ENCODE results near the gene LTA.

Gene LTA, protein sequence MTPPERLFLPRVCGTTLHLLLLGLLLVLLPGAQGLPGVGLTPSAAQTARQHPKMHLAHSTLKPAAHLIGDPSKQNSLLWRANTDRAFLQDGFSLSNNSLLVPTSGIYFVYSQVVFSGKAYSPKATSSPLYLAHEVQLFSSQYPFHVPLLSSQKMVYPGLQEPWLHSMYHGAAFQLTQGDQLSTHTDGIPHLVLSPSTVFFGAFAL

DNA sequence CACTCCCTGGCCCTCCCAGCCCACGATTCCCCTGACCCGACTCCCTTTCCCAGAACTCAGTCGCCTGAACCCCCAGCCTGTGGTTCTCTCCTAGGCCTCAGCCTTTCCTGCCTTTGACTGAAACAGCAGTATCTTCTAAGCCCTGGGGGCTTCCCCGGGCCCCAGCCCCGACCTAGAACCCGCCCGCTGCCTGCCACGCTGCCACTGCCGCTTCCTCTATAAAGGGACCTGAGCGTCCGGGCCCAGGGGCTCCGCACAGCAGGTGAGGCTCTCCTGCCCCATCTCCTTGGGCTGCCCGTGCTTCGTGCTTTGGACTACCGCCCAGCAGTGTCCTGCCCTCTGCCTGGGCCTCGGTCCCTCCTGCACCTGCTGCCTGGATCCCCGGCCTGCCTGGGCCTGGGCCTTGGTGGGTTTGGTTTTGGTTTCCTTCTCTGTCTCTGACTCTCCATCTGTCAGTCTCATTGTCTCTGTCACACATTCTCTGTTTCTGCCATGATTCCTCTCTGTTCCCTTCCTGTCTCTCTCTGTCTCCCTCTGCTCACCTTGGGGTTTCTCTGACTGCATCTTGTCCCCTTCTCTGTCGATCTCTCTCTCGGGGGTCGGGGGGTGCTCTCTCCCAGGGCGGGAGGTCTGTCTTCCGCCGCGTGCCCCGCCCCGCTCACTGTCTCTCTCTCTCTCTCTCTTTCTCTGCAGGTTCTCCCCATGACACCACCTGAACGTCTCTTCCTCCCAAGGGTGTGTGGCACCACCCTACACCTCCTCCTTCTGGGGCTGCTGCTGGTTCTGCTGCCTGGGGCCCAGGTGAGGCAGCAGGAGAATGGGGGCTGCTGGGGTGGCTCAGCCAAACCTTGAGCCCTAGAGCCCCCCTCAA, at the start of gene LTA:
LTA (plus strand) TSS at position 249 of the 871 bp plus-strand sequence; CDS start at position 703, 454 bp downstream.
- DNase-seq (ENCODE audit: low spot score): no peak

DNA sequence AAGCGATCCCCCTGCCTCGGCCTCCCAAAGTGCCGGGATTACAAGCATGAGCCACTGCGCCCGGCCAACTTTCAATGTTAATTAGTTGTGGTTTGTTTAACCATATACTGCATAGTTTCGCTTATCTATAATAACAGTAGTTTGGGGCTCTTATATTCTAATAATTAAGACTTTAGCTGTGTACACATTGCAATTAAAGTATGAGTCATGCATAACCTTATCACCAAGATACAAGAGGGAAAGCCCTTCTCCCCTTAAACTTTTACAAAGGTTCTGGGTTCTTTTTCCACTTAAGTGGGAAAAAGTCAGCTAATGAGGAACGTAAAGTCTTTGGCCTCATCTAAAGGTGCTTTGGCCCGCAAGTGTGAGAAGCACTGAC, 46.5 kb upstream of the LTA start:
- DNase-seq (ENCODE audit: low spot score): no peak

DNA sequence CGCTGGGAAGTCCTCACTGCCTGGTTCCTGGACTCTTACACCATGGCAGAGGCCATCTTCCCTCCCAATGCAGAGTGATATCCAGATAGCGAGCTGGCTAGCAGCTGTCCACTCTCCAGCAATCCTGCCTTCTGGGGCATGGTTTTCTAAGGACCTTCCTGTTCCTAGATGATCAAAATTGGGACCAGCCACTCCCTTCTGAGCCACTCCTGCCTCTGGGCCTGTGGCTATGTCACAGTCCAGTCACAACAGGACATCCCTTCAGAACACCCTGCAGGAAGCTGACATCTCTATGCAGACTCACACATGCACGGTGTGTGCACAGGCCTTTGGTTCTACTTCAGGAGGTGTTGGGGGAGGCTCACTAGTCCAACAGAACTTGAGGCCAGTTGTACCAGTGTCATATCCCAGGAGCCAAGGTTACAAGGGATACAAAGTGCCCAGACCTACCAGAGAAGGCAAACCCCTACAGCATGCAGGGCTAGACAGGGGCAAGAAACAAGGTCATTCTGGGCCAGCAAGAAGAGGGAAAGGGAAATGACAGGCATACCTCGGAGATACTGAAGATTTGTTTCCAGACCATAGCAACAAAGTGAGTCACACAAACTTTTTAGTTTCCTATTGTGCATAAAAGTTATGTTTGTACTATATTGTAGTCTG, 46.0 kb upstream of the LTA start:
- no peak for DNase-seq (ENCODE audit: low spot score)

DNA sequence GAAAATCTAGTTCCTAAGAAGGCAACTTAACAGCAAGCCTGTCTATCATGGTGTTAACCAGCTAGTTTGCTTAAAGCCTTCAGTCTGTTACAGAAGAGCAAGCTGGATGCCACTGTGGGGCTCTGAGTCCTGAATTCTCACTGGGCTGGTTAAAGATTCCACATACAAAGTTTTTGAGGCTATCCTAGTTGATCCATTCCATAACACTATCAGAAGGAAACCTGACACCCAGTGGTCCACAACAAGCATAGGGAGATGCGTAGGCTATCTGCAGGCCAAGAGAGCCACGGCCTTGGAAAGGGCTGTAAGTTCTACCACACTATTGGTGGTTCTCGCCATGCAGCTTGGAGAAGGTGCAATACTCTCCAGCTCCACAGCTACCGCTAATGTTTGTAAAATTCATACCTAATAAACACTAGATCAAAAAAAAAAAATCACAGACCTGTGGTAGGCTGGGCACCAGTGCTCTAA, 43.7 kb upstream of the LTA start:
- DNase-seq (ENCODE audit: low spot score): no peak

DNA sequence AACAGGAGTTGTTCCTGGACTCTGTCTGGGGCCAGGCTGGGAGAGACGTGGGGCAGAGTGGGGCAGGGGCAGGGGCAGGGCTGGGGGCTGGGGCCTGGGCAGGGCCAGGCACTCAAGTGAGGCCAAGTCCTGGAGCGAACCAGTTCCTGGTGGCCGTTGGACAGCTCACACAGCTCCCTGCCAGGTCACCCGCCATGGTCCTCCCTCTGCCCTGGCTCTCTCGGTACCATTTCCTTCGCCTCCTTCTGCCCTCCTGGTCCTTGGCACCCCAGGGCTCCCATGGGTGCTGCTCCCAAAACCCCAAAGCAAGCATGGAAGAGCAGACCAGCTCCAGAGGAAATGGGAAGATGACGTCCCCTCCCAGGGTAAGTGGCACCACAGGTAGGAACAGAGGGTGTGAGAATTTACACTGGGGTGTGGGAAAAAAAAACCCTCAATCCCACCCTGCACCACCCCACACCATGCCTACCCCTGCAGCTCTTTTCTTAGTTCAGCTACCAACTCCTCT, 43.2 kb upstream of the LTA start, which contains the start of gene MCCD1:
MCCD1 (plus strand) TSS at position 142 of the 508 bp plus-strand sequence; CDS start at position 195, 53 bp downstream.
- no peak for DNase-seq (ENCODE audit: low spot score)

DNA sequence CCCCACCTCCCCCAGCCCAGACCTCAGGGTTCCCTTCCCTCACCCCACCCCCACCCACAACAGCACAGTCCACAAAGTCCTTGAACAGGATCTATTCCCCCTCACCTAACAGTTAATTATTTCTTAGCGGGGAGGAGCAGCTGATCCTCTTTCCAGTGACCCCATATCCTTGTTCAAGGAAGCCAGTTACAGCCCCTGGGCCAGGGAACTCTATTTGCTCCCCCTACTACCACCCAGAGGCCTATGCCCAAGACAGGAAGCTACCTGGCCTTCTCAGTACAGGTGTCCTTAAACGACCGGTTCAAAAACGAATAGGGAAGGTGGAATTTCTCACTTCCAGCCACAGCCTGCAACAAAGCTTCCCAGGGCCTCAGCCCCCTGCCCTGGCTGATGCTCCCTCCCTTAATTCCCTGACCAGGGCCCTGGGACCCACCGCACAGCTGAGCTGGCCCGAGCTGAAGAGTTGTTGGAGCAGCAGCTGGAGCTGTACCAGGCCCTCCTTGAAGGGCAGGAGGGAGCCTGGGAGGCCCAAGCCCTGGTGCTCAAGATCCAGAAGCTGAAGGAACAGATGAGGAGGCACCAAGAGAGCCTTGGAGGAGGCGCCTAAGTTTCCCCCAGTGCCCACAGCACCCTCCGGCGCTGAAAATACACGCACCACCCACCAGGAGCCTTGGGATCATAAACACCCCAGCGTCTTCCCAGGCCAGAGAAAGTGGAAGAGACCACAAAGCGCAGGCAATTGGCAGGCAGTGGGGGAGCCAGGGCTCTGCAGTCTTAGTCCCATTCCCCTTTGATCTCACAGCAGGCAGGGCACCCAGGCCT, 42.5 kb upstream of the LTA start:
- DNase-seq (ENCODE audit: low spot score): no peak

DNA sequence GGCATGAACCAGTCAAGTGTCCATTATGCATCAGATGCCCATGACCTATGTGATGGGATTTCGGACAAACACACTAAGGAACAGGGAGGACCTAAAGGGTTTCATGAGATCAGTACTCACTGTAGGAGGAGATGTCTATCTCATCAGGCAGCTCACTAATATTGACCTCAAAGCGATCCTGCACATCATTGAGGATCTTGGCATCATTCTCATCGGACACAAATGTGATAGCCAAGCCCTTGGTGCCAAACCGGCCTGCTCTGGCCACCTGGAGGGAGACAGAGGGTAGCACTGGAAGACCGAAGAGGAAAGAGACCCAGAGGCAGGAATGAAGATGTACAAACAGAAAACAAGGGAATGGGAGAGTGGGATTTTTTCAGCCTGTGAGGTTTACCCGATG, 41.4 kb upstream of the LTA start:
- no peak for DNase-seq (ENCODE audit: low spot score)

DNA sequence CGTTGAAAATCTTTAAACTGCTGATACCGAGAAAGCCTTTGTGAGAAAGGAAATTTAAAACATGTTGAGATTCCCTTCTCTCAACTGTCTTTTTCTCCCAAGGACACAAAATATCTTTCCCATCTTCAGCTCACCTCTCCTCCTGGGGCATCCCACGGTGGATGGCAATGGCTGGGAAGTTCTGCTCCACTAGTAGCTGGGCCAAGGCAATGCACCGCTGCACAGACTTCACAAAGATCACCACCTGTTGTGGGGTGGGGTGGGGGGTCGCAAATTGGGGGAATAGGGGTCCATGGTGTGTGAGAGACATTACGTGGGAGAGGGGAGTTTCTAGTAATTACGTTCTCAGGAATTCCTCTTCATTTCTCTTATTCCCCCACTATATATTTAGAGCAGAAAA, 40.9 kb upstream of the LTA start:
- no peak for DNase-seq (ENCODE audit: low spot score)

DNA sequence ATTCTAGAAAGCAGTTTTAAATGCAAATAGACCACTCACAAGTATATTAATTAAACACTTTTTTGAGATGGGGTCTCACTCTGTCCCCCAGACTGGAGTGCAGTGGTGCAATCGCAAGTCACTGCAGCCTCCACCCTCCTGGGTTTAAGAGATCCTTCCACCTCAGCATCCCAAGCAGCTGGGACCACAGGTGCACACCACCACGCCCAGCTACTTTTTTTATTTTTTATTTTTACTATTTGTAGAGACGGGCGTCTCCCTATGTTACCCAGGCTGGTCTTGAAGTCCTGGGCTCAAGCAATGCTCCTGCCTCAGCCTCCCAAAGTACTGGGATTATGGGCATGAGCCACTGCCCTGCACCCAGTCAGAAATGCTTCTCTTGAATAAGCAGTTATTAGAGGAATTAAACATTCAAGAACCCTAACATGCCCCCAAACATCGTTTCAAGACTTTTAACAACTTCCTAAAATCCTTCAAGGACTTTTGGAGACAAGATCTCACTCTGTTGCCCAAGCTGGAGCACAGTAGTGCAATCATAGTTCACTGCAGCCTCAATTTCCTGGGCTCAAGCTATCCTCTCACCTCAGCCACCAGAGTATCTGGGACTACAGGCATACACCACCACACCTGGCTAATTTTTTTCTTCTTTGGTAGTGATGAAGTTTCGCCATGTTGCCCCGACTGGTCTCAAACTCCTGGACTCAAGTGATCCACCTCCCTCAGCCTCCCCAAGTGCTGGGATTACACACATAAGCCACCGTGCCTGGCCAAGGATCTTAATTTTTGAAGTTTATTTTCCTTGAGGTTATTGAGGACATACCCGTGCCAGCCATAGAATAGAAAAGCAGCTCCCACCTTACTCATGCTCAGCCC, 40.1 kb upstream of the LTA start:
- DNase-seq (ENCODE audit: low spot score): no peak

DNA sequence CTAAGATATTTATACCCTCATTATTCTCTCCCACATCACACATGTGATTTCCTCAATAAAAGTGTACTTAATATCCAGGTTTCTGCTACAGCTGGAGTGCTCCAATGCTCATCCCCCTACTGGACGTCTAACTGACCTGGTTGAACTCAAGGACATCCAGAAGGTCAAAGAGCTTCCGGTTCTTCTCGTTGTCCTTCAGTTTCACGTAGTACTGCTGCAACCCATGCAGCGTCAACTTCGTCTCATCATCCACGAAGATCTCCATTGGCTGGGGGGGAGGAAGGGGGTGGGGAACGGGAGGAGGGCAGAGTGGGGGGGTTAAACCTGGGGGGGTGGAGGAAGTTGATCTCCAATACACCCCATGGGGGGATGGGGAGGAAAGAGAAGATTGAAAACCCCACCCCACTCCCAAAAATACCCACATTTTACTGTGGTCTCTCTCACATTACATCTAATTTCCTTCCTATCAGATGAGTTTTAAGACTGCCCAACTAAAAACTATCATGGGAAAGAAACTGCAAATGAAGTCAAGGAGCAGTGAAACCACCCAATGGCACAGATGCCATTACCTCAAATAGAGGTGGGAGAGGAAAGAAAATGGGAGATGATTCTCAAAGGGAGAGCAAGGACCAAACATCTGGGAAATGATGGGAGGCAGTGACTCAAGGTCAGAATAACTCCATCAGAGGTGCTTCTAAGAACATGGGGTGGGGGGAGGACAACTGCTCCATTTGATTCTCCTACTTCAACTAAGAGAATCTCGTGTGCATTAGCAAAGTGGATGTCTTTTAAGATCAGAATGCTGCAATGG, 39.2 kb upstream of the LTA start:
- DNase-seq (ENCODE audit: low spot score): no peak

DNA sequence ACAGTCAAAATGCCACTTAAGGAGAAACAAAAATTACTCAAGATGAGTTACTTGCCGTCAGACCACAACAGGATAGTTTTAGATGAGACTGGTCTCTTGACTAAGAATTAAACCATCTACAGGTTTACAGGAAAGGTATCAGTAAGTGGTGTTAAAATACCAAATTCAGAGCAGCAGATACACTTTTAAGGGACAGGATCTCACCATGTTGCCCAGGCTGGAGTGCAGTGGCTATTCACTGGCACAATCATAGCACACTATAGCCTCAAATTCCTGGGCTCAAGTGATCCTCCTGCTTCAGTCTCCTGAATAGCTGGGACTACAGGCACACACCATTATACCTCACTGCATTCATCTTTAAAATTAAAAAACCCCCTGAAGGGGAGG, 38.6 kb upstream of the LTA start:
- no peak for DNase-seq (ENCODE audit: low spot score)

DNA sequence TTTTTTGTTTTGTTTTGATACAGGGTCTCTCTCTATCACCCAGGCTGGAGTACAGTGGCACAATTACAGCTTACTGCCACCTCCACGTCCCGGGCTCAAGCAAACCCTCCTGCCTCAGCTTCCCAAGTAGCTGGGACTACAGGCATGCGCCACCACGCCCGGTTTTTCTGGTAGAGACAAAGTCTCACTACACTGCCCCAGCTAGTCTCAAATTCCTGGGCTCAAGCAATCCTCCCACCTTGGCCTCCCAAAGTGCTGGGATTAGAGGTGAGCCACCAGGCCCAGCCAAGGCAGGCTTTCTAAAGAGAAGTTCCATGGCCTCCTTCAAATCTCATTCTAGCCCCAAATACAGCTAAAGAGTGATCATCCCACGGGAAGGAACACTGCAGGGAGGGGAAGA, 38.1 kb upstream of the LTA start:
- DNase-seq (ENCODE audit: low spot score): no peak

DNA sequence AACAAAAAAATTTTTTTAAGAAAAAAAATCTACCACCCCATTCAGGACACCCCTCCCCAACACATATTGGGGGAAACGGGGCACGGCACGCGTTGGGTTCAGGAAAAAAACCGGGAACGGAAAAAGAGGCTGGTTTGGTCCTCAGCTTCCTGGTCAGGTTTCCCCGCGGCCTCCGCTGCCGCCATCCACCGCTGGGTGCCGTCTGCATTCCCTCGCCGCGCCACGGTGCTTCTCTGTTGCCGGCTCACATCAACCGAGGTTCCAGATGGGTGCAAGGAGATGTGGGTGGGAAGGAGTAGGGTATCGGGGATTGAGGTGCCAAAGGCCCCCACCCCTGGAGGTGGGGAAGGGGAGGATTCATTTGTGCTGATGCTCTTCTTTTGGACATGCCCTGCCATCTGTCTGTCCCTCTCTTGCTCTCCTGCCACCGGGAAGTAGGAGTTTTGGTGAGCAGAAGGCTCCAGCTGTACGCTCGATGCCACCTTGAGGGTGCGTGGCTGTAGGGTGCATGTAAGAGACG, 37.5 kb upstream of the LTA start:
- DNase-seq (ENCODE audit: low spot score): no peak

DNA sequence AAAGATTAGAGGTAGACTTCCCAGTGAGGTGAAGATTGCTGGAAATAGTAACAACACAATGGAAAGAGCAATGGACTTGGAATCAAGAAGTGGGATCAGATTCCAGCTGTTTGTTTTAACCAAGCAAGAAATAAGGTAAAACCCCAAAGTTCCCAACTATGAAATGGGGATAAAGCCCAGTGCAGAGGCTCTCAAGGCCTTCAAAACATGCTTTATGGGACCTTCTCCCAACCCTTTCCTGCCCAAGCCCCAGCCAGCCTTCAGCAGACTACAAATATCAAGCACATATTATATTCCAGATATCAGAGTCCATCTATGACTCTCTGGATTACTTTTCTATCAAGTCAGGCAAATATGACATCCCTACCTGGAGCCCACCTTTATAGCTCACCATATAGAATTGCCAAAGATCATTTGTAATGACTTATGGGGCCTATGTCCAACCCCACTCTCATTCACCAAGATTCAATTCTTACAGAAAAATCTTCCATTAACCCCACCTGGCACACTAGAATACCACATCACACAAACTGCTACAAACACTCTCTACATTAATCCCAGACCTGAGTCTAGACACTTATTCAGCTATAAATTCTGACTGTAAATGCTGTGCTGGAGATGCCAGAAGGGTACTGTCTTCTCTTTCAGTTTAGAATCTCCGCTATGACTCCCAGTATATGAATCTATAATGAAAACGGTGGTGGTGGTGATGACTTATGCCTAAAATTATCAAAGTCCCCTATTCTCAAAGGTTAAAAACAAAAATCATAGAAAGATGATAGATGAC, 36.4 kb upstream of the LTA start:
- no peak for DNase-seq (ENCODE audit: low spot score)

DNA sequence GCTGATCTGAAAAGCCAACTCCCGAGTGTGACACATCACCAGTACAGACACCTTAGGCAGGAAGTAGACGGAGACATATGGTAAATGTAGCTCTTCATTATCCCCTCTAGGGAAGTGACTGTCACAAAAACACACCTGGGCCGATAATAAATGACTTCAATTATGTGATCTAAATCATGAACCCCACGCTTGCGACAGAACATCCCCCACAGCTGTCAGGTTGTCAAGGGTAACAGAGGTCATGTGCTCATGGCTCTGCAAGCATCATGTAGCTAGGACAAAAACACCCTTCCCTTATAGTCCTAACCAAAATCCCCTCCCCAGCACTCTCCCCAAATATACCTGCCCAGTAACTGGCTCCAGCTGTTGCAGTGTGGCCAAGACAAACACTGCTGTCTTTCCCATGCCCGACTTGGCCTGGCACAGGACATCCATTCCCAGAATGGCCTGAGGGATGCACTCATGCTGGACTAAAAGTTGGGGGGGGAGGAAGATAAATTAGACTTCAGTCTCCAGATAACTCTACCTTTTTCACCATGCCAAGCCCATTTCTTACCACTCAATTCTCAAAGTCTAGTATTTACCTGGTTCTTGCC, 33.2 kb upstream of the LTA start:
- no peak for DNase-seq (ENCODE audit: low spot score)

DNA sequence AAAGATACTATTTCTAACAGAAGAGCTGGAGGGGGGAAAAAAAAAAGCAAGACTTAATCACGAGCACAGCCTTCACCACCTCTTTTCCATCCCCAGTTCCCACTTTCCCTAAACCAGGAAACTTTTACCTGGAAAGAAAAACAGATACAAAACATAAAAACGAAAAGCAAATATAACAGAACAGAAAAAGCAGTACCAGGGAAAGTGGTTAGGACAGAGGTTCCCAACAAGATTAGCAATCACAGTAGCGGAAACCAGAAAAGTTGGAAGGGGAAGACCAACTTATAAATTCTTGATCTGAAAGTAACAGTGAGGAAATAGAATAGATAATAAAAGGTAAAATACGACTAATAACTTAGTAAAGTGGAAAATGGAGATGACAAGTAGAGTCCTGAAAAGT, 31.4 kb upstream of the LTA start:
- no peak for DNase-seq (ENCODE audit: low spot score)

DNA sequence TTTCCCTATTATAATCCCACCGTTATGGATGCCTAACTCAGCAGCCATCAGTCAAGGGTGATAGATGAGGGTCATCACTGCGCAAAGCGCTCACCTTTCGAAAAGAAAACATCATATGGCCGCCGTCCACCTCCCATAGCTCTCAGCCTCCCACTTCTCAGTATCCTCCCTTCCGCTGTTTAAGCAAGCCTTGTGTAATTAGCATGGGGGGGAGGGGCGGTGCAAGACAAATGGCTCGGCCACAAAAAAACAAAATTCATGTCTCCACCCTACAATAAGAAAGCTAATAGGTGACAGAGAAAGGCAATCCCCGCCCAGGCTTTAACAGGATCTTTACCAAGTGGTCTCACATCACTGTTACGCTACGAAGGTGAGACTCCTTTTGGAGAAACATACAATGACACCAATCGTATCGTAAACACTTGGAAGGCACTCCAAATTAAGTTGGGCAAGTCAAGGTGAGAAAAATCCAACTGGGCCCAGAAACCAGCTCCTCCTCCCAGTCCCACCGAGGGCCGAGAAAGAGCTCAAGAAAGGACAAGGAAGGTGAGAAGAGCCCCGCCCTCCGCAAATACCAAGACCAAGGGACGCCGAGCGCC, 30.9 kb upstream of the LTA start:
- peak; percentile 39 for DNase-seq (ENCODE audit: low spot score)
